HG03460 (cell line): ENCODE data around the gene KDM4B.

Experiments used
- ATAC-seq: cut with Tn5 transposase; IDR thresholded peaks from one replicate; pipeline ENCODE4 v1.9.1; 2021; ENCODE audit not compliant: unreplicated experiment

Gene KDM4B

GRCh38 chr19:5086230-5086629, 117.3 kb downstream of the KDM4B start:
- no peak for ATAC-seq

GRCh38 chr19:5086725-5087439, 118.0 kb downstream of the KDM4B start:
- no peak for ATAC-seq

- ATAC-seq = no peak
Observed at GRCh38 chr19:5089283-5089682, 120.4 kb downstream of the KDM4B start.

- ATAC-seq = no peak
Observed at GRCh38 chr19:5090465-5091017, 121.6 kb downstream of the KDM4B start.

GRCh38 chr19:5091018-5091683, 122.2 kb downstream of the KDM4B start:
- ATAC-seq = no peak

GRCh38 chr19:5091684-5092480, 123.0 kb downstream of the KDM4B start:
- no peak for ATAC-seq

GRCh38 chr19:5092481-5092843, 123.5 kb downstream of the KDM4B start:
- ATAC-seq = no peak

- no peak for ATAC-seq
Observed at GRCh38 chr19:5093297-5093928, 124.5 kb downstream of the KDM4B start.

- ATAC-seq = no peak
Observed at GRCh38 chr19:5093948-5094718, 125.2 kb downstream of the KDM4B start.

GRCh38 chr19:5094768-5095567, 126.1 kb downstream of the KDM4B start:
- ATAC-seq = no peak

GRCh38 chr19:5095568-5095850, 126.6 kb downstream of the KDM4B start:
- no peak for ATAC-seq

- no peak for ATAC-seq
Observed at GRCh38 chr19:5096536-5096935, 127.6 kb downstream of the KDM4B start.

GRCh38 chr19:5097331-5097930, 128.5 kb downstream of the KDM4B start:
- ATAC-seq = no peak

- no peak for ATAC-seq
Observed at GRCh38 chr19:5097959-5098623, 129.2 kb downstream of the KDM4B start.

- no peak for ATAC-seq
Observed at GRCh38 chr19:5098646-5099045, 129.7 kb downstream of the KDM4B start.

GRCh38 chr19:5099701-5100221, 130.8 kb downstream of the KDM4B start:
- no peak for ATAC-seq

- ATAC-seq = no peak
Observed at GRCh38 chr19:5101871-5102270, 133.0 kb downstream of the KDM4B start.

- ATAC-seq = no peak
Observed at GRCh38 chr19:5102520-5102919, 133.6 kb downstream of the KDM4B start.
